SK-N-DZ (cell line): ENCODE measurements around the gene KCNQ1.

Source experiments
- DNase-seq: peaks from one replicate; pipeline ENCODE4 v3.0.0-alpha.2; 2015; ENCODE audit warnings: low spot score

Gene KCNQ1

DNA sequence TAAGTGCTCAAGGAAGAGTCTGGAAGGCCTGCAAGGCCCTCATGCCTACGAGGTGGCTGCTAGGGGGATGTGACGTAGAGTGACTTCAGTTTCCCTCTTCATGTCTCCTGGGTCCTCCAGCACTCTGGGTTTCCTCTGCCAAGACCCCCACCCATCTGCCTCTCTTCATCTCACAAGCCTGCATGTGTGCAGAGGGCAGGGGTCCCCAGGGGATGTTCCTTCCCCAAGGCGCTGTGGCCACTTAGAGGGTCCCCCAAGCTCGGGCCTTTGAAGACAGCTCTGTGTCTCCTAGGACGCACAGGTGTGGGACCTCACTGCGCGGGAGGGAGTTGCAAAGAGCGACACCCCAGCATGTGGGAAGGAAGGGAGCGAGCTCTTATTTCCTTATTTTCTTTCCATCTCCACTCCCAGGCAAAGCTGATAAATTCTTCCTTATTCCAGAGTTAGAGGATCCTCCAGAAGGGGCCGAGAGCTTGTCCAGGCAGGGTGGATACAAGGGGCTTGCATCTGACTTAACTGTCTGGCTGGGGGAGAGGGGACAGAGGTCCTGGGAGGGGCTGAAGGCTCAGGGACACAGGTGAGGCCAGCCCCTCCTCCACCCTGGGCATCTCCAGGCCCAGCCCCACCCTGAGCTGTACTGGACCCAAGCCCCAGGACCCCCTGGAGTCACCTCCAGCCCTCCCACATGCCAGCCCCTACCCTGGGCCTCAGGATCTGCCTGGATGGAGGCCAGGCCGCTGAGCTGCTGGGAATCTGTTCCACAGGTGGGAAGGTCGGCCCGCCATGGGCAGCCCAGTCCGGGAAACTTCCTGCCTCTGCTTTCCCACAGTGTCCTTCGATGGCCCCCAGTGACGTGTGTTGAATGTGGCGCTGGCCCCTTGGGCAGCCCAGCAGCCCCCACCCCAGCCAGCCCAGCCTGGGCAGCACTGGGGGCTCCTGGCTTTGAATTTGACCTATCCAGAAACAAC lies 314.7 kb downstream of the KCNQ1 start:
- DNase-seq = no peak

DNA sequence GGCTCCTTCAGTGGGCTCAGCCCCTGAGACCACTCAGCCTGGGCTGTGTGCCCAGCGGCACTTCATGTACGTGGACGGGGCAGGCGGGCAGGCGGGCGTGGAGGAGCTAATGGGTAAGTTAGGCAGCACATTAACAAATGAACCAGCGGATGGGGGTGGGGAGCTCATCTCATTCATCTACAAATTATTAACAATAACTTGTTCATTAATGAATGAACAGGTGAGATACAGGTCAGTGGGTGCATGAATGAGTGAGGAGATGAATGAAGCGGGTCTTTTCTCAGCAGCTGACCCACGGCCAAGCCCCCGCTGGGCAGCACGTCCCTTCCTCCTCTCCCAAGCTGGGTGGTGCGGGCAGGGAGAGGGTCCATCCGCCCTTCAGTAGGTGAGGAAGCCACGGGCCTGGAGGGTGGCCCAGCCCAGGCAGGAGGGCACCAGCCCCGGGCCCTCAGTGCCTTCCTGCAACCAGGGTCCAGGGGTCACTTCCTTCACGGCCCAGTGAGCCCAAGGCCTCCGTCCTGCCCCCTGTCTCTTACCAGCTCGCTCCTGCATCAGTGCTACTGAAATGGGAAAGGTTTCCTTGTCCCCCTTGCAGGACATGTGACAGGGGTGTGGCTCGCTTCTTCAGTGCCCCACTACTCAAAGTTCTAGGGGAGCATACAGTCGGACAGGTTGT lies 315.5 kb downstream of the KCNQ1 start:
- no peak for DNase-seq

DNA sequence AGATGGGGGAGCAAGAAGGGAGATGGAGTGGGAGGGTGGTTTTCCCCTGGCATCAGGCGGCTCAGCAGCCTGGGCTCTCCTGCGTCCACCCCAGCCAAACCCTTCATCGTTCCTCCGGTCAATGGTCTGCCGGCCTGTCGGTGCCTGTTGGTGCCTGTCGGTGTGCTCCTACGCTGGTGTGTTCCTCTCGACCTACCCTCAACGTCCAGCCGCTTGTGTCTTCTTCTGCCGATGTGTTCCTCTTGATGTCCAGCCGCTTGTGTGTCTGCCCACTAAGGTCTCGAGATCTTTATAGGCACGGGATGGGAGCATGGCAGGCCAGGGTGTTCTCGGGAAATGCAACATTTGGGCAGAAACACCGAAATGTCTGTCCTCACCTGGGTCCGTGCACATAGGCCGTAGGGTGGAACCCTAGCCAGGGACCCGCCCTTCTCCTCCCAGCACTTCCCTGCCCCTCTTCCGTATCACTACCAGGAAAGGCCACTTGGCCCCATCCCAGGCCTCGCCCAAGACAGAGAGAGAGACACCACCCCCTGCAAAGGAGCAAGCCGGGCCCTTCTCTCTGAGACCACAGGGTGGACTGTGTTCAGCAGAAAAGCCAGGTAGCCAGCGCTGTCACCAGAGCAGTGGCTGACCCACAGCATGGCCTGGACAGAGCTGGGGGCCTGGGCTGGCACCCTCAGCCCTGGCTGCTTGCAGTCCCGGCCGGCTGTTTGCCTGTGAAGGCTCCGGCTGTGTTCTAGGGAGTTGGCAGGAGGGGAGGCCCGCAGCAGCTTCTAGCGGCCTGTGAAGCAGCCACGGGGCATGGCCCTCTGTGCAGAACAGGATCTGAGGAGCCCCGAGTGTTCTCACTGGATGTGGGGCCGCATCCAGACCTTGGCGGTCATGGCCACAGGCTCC lies 316.6 kb downstream of the KCNQ1 start:
- DNase-seq = no peak

DNA sequence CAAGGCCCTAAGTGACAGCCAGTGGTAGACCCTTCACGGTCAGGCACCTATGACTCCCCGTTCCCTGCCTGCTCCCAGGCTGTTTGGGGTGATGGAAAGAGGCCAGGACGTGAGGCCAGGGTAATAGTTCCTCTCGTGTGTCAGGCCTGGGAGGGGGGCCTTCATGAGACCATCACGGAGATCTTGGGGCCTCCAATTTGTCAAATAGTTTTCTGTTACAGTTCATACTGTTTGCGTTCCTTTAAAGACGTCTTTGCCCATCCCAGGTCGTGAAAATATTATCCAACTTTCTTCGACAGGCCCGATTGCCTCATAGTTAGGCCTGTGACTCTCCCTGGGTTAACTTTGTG lies 317.2 kb downstream of the KCNQ1 start:
- DNase-seq = no peak

DNA sequence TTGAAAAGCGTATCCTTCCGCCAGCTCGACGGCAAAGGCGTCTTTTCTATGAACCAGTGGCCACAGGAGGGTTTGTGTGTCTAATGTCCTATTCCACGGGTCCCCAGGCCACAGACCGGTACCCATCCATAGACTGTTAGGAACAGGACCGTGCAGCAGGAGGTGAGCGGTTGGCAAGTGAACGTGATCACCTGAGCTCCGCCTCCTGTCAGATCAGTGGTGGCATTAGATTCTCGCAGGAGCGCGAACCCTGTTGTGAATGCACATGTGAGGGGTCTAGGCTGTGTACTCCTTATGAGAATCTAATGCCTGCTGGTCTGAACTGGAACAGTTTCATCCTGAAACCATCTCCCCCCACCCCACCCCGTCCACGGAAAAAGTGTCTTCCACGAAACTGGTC lies 317.6 kb downstream of the KCNQ1 start:
- DNase-seq = no peak

DNA sequence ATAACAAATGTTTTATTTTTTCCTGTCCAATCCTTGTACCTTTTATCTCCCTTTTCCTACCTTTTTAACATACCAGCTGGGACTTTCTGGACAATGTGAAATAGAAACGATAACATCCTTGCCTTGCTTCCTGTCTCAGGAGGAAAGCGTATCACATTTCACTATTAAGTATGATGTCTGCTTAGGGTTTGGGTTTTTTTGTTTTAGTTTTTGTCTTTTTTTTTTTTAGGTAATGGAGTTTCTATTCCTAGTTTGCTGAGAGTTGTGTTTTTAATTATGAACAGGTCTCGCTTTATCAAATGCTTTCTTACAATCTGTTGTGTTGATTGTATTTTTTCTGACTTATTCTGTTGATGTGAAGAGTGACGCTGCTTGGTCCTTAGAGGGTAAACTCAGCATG lies 319.2 kb downstream of the KCNQ1 start:
- no peak for DNase-seq

DNA sequence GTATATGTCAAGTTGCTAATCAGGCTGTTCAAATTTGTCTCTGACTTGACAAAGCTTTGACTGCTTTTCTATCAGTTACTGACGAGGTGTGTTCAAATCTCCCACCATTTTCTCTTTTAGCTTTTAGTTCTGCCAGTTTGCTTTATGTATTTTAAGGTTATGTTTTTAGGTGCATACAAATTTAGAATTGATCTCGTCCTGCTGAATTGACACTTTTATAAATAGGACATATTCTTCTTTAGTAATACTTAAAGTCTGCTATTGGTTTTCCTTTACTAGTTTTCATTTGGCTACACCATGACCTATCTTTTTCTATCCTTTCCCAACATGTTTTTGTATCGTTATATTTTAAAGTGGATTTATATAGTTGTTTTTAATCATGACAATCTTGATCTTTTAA lies 320.7 kb downstream of the KCNQ1 start:
- DNase-seq = no peak

DNA sequence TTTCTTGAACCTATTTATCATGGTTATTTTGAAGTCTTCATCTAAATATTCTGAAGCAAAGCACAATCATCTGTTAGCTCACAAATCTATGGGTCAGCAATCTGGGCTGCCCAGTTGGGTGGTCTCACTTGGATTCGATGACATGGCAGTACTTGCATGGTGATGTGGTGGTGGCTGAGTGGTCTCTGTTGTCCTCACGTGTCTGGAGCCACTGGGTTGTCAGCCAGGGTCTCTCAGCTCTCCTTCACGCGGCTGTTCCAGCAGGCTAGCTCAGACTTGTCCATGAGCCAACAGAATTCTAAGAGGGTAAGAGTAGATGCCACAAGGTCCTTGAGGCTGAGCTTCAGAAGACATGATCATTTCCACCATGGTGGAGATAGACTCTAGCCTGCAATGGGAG lies 321.4 kb downstream of the KCNQ1 start:
- DNase-seq = no peak

DNA sequence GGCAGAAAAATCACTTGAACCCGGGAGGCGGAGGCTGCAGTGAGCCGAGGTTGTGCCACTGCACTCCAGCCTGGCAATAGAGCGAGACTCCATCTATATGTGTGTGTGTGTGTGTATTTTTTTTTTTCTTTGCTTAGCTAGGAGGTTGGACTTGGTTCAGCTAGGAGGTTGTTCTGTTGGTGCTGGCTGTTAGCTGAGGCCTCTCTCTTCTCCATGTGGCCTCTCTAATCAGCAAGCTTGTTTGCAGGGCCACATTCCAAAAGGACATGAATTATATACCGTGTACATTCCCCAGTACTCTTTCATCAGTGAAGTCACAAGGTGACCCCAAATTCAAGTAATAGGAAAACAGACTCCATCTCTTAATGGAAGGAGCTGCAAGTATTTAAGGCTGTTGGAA lies 322.3 kb downstream of the KCNQ1 start:
- DNase-seq = no peak

DNA sequence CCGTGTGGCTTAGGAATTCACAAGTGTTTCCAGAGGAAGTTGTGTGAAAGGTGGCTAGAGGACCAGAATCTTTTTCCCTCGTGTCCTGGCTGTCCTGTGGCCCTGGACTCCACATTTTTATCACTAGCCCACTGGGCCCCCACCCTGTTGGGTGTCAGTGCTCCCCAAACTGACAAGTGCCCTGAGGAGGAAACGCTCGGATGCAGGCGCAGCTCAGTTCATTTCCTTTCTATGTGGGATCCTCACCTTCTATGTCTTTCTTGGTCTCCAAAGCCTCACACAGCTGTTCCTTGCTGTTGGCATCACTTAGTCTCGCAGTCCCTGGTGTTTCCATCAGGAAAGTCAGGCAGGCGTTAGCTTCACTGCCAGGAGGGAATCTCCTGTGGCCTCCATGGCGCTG lies 323.0 kb downstream of the KCNQ1 start:
- no peak for DNase-seq

DNA sequence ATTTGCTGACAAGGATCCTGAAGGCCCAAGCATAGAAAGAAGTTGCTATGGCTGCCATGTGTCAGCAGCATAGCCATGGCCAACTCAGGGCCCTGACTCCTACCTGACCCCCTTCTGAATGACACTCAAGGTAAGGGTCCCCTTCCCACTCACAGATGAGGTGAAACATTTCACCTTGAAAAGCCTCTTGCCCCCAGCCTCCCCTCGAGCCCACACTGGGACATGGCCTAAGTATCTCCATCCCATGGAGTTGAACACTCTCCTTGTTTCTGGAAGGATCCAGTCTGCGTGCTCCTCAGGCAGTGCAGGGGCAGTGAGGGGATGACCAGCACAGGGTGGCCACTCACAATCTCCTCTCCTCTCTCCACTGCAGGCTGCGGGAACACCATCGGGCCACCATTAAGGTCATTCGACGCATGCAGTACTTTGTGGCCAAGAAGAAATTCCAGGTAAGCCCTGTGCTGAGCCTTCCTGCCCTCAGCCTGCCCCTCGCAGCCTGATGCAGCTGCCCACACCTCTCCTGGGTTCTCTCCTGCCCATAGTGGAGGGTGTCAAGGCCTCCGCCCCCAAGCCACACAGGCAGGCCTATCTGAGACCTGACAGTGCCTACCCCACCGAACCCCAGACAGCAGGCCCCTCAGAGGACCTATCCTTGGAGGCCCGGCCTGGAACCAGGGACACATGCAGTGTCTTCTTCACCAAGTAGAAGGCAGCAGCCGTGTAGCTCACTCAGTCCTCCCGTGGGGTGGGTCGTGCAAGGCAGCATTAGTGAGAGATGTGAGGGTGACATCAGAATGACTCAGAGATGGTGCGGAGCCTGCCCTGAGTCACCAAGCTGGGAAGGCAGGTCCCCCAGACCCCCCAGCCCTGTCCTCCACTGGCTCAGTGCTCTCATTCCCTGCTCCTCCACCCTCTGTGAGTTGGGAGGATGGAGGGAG lies 323.9 kb downstream of the KCNQ1 start:
- DNase-seq = no peak

DNA sequence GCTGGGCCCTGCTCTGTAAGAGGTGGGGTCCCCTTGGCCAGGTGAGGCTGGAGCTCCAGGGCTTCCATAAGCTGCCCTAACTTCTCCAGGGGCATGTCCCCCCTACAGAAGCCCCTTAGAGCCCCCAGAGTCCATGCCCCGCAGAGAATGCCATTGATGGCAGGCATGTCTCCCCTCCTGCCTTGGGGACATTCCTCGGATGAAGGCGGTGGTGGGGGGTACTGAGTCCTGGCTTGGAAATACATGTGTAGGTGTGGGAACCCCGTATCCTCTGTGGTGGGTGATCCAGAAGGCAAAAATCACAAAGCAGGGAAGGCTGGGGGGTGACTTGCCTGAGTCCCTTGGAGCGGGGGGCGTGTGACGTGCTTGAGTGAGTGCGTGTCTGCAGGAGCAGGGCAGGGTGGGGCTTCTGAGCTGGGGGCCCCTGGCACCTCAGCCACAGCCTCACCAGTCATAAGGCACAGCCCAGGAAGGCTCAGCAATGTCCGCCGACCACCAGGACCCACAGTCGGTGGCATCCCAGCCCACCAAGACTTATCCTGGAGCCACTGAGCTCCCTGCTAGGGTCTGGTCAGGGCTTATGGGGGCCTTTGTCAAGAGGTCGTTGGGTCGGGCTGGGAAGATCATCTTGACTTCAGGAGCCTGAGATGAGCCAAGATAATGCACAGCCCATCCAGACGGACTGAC lies 324.7 kb downstream of the KCNQ1 start:
- no peak for DNase-seq

DNA sequence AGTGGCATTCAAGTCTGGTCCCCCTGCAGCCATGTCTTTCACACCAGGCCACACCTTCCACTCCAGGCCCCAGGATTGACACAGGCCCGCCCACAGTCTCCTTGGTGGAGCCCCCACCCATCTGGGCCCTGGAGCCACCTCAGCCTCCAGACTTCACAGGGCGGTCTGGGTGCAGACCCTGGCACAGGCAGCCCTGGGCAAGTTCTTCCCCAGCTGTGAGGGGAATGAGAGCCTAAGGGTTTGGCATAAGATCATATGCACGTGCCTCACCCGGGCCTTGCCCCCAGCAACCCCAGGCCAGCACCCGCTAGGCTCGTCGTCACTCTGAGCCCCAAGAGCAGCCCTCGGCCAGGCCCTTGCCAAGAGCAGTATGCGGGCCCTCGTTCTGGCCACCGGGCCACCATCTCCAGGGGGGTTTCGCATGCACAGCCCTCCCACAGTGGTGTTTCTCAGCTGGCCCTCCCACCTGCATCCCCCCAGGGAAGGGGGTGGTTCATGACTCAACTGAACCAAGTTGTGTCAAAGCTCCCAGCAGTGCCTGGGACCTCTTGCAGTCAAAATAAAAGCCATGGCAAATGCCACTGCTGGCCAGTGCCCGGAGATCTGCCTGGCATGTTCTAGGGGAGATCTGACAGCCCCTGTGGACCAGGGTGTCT lies 325.4 kb downstream of the KCNQ1 start:
- DNase-seq = no peak

DNA sequence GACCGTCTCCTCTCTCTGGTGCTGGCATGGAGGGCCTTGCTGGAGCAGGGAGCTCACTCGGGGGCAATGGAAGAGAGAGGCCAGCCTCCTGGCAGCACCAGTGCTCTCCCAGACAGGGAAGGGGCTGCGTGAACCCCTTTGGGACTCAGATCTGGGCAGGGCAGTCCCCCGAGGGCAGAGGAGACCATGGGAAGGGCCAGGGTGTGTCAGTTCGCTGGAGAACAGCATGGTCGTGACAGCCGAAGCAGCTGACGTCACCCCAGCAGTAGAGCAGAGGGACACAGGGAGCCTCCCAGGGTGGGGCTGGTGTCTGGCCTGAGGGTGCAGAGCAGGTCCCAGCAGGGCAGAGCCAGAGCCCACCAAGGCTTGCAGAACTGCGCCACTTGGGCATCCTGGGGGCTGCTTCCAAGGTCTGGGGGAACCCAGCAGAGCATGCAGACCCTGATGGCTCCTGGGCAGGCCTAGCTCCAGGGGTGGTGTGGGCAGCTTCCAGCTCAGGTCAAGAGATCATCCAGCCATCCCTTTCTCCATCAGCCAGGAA lies 326.0 kb downstream of the KCNQ1 start:
- no peak for DNase-seq

DNA sequence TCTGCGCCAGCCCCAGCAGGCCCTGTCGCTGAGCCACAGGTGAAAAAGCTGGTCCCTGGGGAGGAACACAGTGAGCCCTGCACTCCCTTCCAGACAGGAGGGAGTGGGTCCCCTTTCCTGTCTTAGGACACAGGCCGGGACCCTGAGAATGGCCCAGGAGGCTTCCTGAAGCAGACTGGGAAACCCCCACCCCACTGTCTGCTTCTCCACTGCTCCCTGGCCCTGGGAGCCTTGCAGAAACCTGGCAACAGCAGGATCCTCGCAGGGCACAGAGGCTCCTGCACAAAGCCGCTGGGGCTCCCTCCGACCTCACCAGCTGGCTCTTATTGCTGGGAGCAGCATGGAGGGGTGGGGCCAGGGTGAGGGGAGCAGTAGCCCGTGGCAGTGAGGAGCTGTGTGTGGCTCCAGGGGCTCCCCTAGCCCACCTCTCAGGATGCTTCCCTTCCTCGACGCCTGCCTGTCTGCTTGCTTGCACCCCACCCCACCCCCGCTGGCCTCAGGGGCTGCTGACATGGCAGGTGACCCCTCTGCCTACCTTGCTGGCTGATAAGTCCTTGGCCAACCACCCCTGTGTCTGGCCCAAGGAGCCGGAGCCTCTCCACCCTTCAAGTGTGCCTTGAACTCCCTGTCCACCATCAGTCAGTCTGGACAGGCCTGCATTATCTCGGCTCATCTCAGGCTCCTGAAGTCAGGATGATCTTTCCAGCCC lies 327.1 kb downstream of the KCNQ1 start:
- no peak for DNase-seq

DNA sequence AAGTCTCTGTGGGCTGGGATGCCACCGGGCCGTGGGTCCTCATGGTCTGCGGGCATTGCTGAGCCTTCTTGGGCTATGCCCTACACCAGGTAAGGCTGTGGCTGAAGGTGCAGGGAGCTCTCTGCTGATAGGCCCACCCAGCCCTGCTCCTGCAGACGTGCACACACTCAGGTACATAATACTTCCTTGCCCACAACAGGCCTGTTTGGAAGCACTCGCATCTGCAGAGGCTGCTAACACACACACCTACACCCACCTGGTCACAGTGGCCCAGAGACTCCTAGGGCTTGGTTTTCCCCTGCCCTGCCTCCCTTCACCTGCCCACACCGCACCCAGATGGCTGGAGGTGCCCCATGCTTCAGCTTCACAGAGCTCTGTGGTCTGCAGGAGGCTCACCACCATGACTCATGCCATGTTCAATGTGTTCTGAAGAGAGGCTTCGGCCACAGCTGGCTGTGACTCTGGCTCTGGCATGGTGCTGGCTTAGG lies 327.8 kb downstream of the KCNQ1 start:
- DNase-seq = no peak

DNA sequence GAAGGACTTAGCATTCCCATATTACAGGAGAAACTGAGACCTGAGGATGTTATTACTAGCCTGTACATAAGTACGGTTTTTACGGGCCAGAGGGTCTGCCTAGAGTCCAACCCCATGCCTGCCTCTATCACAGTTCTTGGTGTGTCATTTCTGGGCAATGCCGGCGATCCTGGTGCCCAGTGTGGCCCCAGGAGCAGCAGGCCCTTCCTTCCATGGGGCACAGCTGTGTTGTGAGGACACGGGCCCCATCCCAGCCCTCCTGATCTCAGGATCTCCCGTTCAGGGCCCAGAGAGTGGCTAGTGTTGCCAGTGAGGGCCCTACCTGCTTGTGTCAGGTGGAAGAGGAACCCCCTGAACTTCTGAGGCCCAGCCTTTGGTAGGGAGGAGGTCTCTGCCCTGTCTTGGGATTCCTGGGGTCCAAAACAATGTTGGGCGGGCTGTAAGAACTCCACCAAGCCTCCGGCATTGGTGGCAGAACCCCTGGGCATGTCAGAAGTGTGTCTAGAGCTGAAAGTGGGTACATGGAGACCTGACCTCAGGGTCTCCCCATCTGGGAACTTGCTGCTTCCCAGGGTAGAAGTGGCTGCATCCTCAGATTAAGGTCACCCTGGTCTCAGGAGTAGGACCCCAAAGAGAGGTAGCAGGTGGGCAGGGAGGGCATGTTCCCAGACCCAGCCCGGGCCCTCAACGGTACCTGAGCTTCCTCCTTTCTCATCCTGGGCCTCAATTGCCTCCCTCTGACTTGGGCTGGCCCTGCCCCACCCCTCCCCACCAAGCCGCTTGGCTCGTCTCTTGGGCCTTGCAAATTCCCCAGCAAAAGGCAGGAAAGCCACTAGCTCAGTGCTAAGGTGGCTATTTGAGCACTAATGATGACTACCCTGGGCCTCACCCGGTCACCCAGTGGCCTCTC lies 329.6 kb downstream of the KCNQ1 start:
- DNase-seq = no peak
